Stimulated activated CD8-positive, alpha-beta memory T cell treated with anti-CD3 and anti-CD28 coated beads, Interleukin-4, amount 100 ng/mL, for 48 hours (primary cell): ENCODE measurements around the gene FOSL1.
A peak's percentile ranks its signal among the peaks of the same experiment; 100 is the strongest.

Experiments used
- DNase-seq: peaks from one replicate; pipeline ENCODE4 v3.0.0-alpha.2; 2020

FOSL1 gene

DNA sequence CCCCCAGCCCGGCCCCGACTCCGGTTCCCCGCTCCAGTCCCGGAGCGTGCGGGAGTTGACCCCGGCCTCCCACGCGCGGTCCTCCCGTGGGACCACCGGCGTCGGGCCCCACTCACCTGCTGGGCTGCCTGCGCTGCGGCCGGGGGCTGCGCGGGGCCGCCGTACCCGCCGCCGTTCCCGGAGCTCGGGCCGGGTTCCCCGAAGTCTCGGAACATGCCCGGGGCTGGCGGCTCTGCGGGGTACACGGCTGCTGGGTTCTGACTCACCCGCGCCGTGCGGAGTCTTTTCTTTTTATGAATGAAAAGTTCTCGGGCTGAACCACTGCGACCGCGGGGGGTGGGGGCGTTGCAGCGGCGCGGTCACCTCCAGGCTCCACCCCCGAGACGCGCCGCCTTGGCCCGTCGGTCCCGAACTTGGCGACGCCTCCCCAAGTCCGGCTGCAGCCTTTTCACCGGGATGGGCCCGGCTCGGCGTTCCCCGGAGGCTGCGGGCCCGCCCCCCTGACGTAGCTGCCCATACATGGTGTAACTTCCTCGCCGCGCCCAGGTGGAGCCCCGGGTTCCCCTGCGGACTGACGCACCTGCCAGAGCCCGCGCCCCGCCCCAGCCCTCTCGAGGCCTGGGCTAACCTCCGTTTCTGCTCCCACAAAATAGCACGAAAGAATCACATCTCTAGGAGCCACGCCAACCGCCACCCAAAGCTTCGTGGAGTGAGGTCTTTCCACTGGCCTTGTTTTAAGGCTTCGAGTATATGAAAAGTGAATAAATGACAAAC lies at the start of gene FOSL1:
FOSL1 (minus strand) TSS at position 264 of the 774 bp plus-strand sequence; CDS start at position 215, 49 bp downstream.
- peak; percentile 95 for DNase-seq

GRCh38 chr11:65947603-65948125 lies 47.5 kb upstream of the FOSL1 start:
- no peak for DNase-seq

- DNase-seq, result no peak
Observed at GRCh38 chr11:65947133-65947532, 46.9 kb upstream of the FOSL1 start.

DNA sequence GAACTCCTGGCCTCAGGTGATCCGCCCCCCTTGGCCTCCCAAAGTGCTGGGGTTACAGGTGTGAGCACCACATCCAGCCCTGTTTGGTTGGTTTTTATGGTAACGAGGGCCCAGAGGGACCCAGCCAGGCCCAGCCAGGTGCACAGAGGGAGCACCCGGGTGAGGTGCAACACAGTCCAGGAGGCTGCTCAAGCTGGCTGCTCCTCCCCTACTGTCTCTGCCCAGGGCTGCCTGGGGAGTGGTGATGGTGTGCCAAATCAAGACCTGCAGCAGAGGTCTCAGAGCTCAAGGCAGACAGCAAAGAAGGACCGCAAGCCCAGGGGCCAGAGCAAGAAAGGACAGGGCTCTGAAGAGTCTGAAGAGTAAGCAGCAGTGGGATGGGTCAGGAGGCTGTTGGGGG lies 46.5 kb upstream of the FOSL1 start:
- DNase-seq, result no peak

GRCh38 chr11:65945941-65946558 lies 45.9 kb upstream of the FOSL1 start:
- no peak for DNase-seq

- no peak for DNase-seq
Observed at GRCh38 chr11:65945430-65945911, 45.3 kb upstream of the FOSL1 start, which contains the start of gene TSGA10IP. Gene TSGA10IP (plus strand): TSS chr11:65945480. CDS start chr11:65945676, 196 bp downstream.

- no peak for DNase-seq
Observed at GRCh38 chr11:65944767-65945166, 44.6 kb upstream of the FOSL1 start.

- DNase-seq, result no peak
Observed at GRCh38 chr11:65944191-65944590, 44.0 kb upstream of the FOSL1 start.

- DNase-seq, result no peak
Observed at GRCh38 chr11:65942531-65942930, 42.3 kb upstream of the FOSL1 start.

DNA sequence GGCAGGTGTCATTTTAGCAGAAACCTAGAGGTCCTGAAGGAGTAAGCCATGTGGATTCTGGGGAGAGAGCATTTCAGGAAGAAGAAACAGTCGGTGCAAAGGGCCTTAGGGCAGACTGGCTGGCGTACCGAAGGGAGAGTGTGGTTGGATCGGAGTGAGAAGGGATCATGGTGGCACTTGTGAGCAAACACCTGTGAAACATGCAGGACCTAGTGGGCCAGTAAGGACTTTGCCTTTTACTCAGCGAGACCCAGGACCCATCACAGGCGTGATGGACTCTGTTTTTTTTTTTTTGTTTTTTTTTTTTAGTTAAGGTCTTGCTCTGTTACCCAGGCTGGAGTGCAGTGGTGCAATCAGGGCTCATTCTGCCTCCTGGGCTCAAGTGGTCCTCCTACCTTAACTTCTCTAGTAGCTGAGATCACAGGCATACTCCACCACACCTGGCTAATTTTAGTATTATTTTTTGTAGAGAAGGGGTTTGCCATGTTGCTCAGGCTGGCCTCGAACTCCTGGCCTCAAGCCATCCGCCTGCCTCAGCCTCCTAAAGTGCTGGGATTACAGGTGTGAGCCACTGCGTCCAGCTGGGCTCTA lies 41.6 kb upstream of the FOSL1 start:
- no peak for DNase-seq

DNA sequence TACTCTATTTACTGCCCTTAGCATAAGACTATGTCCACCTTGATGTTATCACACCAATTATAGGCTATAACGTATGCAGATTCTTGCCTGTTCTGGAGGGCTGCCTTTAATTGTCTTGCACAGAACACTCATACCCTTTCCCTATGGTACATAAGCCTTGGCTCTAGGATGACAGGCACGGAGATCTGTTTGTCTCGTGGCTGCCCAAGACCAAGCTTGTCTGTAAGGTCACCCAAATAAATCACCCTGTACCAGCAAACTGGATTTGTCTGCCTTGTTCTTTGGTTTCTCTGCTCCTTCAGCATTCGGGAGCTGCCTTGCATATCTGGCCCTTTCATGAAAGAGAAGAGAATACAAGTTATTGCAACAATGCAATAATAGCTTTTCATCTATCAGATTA lies 37.6 kb upstream of the FOSL1 start:
- no peak for DNase-seq

GRCh38 chr11:65934014-65934413 lies 33.8 kb upstream of the FOSL1 start:
- no peak for DNase-seq

DNA sequence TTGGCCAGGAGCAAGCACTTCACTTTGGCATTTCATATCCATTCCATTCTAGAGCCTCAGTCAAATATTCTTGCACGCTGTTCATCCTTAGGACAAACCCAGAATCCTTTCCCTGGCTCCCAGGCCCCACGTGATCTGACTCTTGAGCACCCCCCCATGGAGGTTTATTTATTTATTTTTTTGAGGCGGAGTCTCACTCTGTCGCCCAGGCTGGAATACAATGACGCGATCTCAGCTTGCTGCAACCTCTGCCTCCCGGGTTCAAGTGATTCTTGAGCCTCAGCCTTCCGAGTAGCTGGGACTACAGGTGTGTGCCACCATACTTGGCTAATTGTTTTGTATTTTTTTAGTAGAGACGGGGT lies 32.4 kb upstream of the FOSL1 start:
- no peak for DNase-seq

GRCh38 chr11:65931773-65932557 lies 31.8 kb upstream of the FOSL1 start:
- no peak for DNase-seq

GRCh38 chr11:65928667-65929066 lies 28.5 kb upstream of the FOSL1 start:
- DNase-seq, result no peak

DNA sequence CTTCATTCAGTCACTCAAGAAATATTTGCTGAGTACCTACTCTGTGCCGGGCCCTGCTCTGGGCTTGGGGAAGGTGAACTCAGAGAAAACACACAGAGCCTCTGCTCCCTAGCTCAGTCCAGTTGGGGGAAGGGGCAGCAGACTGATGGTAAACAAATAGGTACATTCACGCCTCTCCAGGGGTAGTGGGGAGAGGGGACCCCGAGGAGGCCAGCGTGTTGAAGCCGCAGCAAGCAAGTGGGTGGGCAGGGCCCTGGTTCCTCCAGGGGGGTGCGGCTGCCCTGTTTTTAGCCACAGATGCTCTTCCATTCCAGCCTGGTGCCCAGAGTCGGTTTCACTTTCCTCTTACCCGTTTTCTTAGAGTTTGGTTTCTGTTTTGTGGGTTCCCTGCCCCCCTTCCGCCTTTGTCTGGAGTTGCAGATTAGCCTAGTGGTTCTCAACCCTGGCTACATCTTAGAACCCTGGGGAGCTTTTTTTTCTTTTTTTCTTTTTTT lies 27.8 kb upstream of the FOSL1 start:
- DNase-seq, result peak; percentile 80

GRCh38 chr11:65925397-65925796 lies 25.2 kb upstream of the FOSL1 start:
- DNase-seq, result no peak

- no peak for DNase-seq
Observed at GRCh38 chr11:65922565-65922964, 22.4 kb upstream of the FOSL1 start.

DNA sequence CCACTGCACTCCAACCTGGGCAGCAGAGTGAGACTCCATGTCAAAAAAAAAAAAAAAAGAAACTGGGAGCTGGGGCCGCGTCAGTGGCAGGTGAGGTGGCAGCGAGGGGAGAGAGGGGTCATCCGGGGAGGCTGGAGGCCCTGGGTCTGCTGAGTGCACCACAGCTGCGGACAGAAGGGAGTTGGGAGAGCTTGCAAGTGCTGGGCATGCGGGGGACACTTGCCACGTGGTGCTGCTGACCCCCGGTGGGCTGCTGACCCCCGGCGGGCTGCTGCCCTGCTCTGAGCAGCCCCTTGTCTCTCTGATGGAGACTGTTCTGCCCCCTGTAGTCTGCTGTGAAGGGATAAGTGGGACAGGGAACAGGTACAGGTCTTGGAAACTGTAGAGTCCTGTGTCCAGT lies 21.7 kb upstream of the FOSL1 start:
- DNase-seq, result no peak

GRCh38 chr11:65921033-65921555 lies 20.9 kb upstream of the FOSL1 start:
- no peak for DNase-seq

GRCh38 chr11:65920372-65920802 lies 20.2 kb upstream of the FOSL1 start:
- DNase-seq, result no peak
